Fibroblast of lung (primary cell): ENCODE data around the gene PHLDA2. TPM values are rescaled to one million over a fixed set of nuclear protein-coding genes. Genes with fewer than 3 reads are reported as not detected.
"Not testable (repeated sequence)": the region's sequence is repeated elsewhere in the genome, so short reads cannot be mapped to it uniquely, and the experiment has no call there.

Source experiments
- DNase-seq, 2 donors: peaks; one replicate each; pipeline versions ENCODE4 v3.0.0 to v3.0.0-alpha.2; 2010; ENCODE audit warnings: low read depth in 2 of 2
- H2AFZ ChIP-seq: 2 replicates; pipeline ENCODE4 v1.5.1; 2012; ENCODE audit warnings: low read length, control low read depth, inconsistent platforms
- H3K27ac ChIP-seq: 2 replicates; pipeline ENCODE4 v1.5.1; 2011; ENCODE audit warnings: low read length, control low read depth; ENCODE audit not compliant: insufficient read depth
- H3K27me3 ChIP-seq: 2 replicates; pipeline ENCODE4 v1.5.1; 2011; ENCODE audit warnings: mild to moderate bottlenecking, low read length; ENCODE audit not compliant: control insufficient read depth, insufficient read depth
- H3K36me3 ChIP-seq: 2 replicates; pipeline ENCODE4 v1.5.1; 2011; ENCODE audit warnings: low read length; ENCODE audit not compliant: control insufficient read depth, insufficient read depth
- H3K4me1 ChIP-seq: 2 replicates; pipeline ENCODE4 v1.5.1; 2011; ENCODE audit warnings: low read length; ENCODE audit not compliant: control insufficient read depth, insufficient read depth; ENCODE audit errors: extremely low read depth
- H3K4me2 ChIP-seq: 2 replicates; pipeline ENCODE4 v1.5.1; 2011; ENCODE audit warnings: low read length, control low read depth; ENCODE audit not compliant: insufficient read depth; ENCODE audit errors: extremely low read depth
- H3K4me3 ChIP-seq, 4 experiments: fragments of 200-600 bp in 1 of 4; sonication (generic) in 1 of 4; replicated peaks in 1 of 4; 2 replicates each; pipeline ENCODE4 v1.5.1; 2011 to 2016; ENCODE audit warnings: low read length in 4 of 4, low read depth in 3 of 4, mild to moderate bottlenecking in 3 of 4, control low read depth in 2 of 4, inconsistent platforms in 1 of 4, mixed read lengths in 1 of 4; ENCODE audit not compliant: insufficient read depth in 1 of 4; ENCODE audit errors: control extremely low read depth in 1 of 4
- H3K79me2 ChIP-seq: 2 replicates; pipeline ENCODE4 v1.5.1; 2012; ENCODE audit warnings: mild to moderate bottlenecking, low read length, inconsistent platforms; ENCODE audit not compliant: control insufficient read depth, insufficient read depth
- H3K9ac ChIP-seq: 2 replicates; pipeline ENCODE4 v1.5.1; 2011; ENCODE audit warnings: mild to moderate bottlenecking, low read length, control low read depth; ENCODE audit not compliant: insufficient read depth
- H3K9me3 ChIP-seq: 2 replicates; pipeline ENCODE4 v1.5.1; 2012; ENCODE audit warnings: low read depth, low read length; ENCODE audit not compliant: control insufficient read depth, insufficient read depth
- H4K20me1 ChIP-seq: 2 replicates; pipeline ENCODE4 v1.5.1; 2011; ENCODE audit warnings: low read length; ENCODE audit not compliant: control insufficient read depth, insufficient read depth; ENCODE audit errors: extremely low read depth
- CTCF ChIP-seq, 2 donors: IDR thresholded peaks in 1 of 2; conservative IDR thresholded peaks in 1 of 2; 1 replicate in 1 of 2; 2 replicates in 1 of 2; pipeline ENCODE4 v1.5.1; 2011 to 2012; ENCODE audit warnings: low read length in 2 of 2, control low read depth in 1 of 2, inconsistent platforms in 1 of 2, low read depth in 1 of 2, mild to moderate bottlenecking in 1 of 2
- EZH2 ChIP-seq: IDR thresholded peaks from 2 replicates; pipeline ENCODE4 v1.5.1; 2012; ENCODE audit warnings: low read length, control low read depth, mild to moderate bottlenecking; ENCODE audit errors: missing control alignments
- polyA plus RNA-seq, 2 donors: library from polyadenylated mRNA; depleted of rRNA in 1 of 2; stranded (reverse) in 1 of 2; unstranded in 1 of 2; fragments of >200 nt; gene quantifications; 2 replicates each; pipeline ENCODE4 v1.2.1, GENCODE V29; 2011 to 2012; ENCODE audit warnings: missing spikeins in 1 of 2
- total RNA-seq: library from RNA; depleted of rRNA; stranded (reverse); fragments of >200 nt; gene quantifications from 2 replicates; pipeline ENCODE4 v1.2.1, GENCODE V29; 2014

The PHLDA2 gene
- total and polyA plus RNA-seq, 2 donors (not counting 1 experiment from before 2014, with no cell fraction given): 6.8 to 16.2 TPM

- Histone ChIP-seq H2AFZ (no peak overlapping the region), H3K4me3 (no peak overlapping the region), H3K36me3 (peaks cover 5% of the 10 kb centered on the region), H3K9me3 (peaks cover 2% of the 10 kb centered on the region), H3K9ac (no peak overlapping the region), H3K4me2 (no peak overlapping the region), H4K20me1 (no peaks in the 10 kb centered on the region), H3K4me1 (peaks cover 8% of the 10 kb centered on the region), H3K27ac (no peak overlapping the region), H3K79me2 (no peaks in the 10 kb centered on the region), H3K27me3 (no peaks in the 10 kb centered on the region)
- no peak for TF ChIP-seq CTCF (conservative IDR thresholded peaks at IDR 0.05 in 1 of 2, IDR thresholded peaks at IDR 0.05 in 1 of 2; ENCODE audit: low read depth in 1 of 2, low read length in 2 of 2)
- TF ChIP-seq EZH2: no peak
- no peak for DNase-seq
Measured at GRCh38 chr11:2942447-2942846, 13.2 kb upstream of the PHLDA2 start.

- H3K4me2 ChIP-seq: no peak overlapping the region
- H3K9me3 ChIP-seq: peaks cover 2% of the 10 kb centered on the region
- H3K36me3 ChIP-seq: peaks cover 5% of the 10 kb centered on the region
- H2AFZ ChIP-seq: no peak overlapping the region
- H3K4me1 ChIP-seq: peaks cover 8% of the 10 kb centered on the region
- no peak overlapping the region for H3K4me3 ChIP-seq
- DNase-seq: no peak
- TF ChIP-seq CTCF (conservative IDR thresholded peaks at IDR 0.05 in 1 of 2, IDR thresholded peaks at IDR 0.05 in 1 of 2; ENCODE audit: low read depth in 1 of 2, low read length in 2 of 2) (no peak), EZH2 (no peak)
- H3K27me3 ChIP-seq: no peaks in the 10 kb centered on the region
- H3K9ac ChIP-seq: peak overlapping the region; percentile 37
- H4K20me1 ChIP-seq: no peaks in the 10 kb centered on the region
- peak overlapping the region; percentile 22 for H3K27ac ChIP-seq
- H3K79me2 ChIP-seq: no peaks in the 10 kb centered on the region
Measured at GRCh38 chr11:2940921-2941821, 12.0 kb upstream of the PHLDA2 start.

- Histone ChIP-seq H3K27ac (peak overlapping the region; percentile 22), H3K4me3 (no peak overlapping the region), H4K20me1 (no peaks in the 10 kb centered on the region), H3K4me1 (peaks cover 2% of the 10 kb centered on the region), H3K9me3 (peaks cover 2% of the 10 kb centered on the region), H3K27me3 (no peaks in the 10 kb centered on the region), H3K36me3 (peaks cover 5% of the 10 kb centered on the region), H3K79me2 (no peaks in the 10 kb centered on the region), H2AFZ (no peak overlapping the region), H3K9ac (peak overlapping the region; percentile 37), H3K4me2 (no peak overlapping the region)
- DNase-seq: no peak
- no peak for TF ChIP-seq EZH2
- no peak for TF ChIP-seq CTCF (conservative IDR thresholded peaks at IDR 0.05 in 1 of 2, IDR thresholded peaks at IDR 0.05 in 1 of 2; ENCODE audit: low read depth in 1 of 2, low read length in 2 of 2)
Measured at GRCh38 chr11:2940147-2940920, 11.1 kb upstream of the PHLDA2 start.

GRCh38 chr11:2938458-2939418, 9.5 kb upstream of the PHLDA2 start:
- H3K36me3 ChIP-seq, H3K4me1 ChIP-seq, H3K27me3 ChIP-seq, DNase-seq, H4K20me1 ChIP-seq, H3K9me3 ChIP-seq, H3K9ac ChIP-seq, H3K79me2 ChIP-seq, H3K4me3 ChIP-seq, H3K4me2 ChIP-seq, H2AFZ ChIP-seq, H3K27ac ChIP-seq: not testable (repeated sequence)
